Mesothelial cell of epicardium (in vitro differentiated cells): Measurements from ENCODE around the gene OGDH. TPM values are rescaled to one million over a fixed set of nuclear protein-coding genes. Genes with fewer than 3 reads are reported as not detected.
A peak's percentile ranks its signal among the peaks of the same experiment; 100 is the strongest.

Source experiments
- DNase-seq, 2 experiments: peaks; one replicate each; pipeline ENCODE4 v3.0.0; 2021; ENCODE audit warnings: low spot score in 2 of 2; ENCODE audit not compliant: unreplicated experiment in 2 of 2
- H3K27ac Mint-ChIP-seq: 2 replicates; pipeline ENCODE4 v1.8.0; 2021; ENCODE audit warnings: mixed read lengths
- H3K27me3 Mint-ChIP-seq: 2 replicates; pipeline ENCODE4 v1.8.0; 2021; ENCODE audit warnings: low read depth, mixed read lengths
- H3K36me3 Mint-ChIP-seq: 2 replicates; pipeline ENCODE4 v1.8.0; 2021; ENCODE audit warnings: mixed read lengths
- H3K4me1 Mint-ChIP-seq: 2 replicates; pipeline ENCODE4 v1.8.0; 2021; ENCODE audit warnings: mixed read lengths
- H3K4me3 Mint-ChIP-seq: 2 replicates; pipeline ENCODE4 v1.8.0; 2021; ENCODE audit warnings: mild to moderate bottlenecking, moderate library complexity, mixed read lengths
- H3K9me3 Mint-ChIP-seq: 2 replicates; pipeline ENCODE4 v1.8.0; 2021; ENCODE audit warnings: mixed read lengths
- CTCF ChIP-seq: fragments of 200-600 bp; sonication (generic); IDR thresholded peaks from one replicate; pipeline ENCODE4 v1.5.0; 2021; ENCODE audit warnings: antibody characterized with exemption; ENCODE audit not compliant: unreplicated experiment
- total RNA-seq: library from RNA; stranded (reverse); gene quantifications from 3 replicates; pipeline ENCODE4 v1.2.1, GENCODE V29; 2021

The OGDH gene
- total RNA-seq, 1 donor from 2014 or later, result 71.2 TPM

- Mint-ChIP-seq H3K27ac (peak overlapping the region; percentile 92), H3K36me3 (no peaks in the 10 kb centered on the region), H3K4me3 (no peak overlapping the region), H3K9me3 (no peaks in the 10 kb centered on the region), H3K4me1 (peaks cover 35% of the 10 kb centered on the region), H3K27me3 (no peaks in the 10 kb centered on the region)
- TF ChIP-seq CTCF, result no peak
- DNase-seq, result no peak
Observed at GRCh38 chr7:44618045-44618444, 11.6 kb downstream of the OGDH start.

GRCh38 chr7:44618753-44619152, 12.3 kb downstream of the OGDH start:
- peak in 1 of 2 experiments; percentile 45 for DNase-seq
- no peak for TF ChIP-seq CTCF
- peak overlapping the region; percentile 4 for H3K4me3 Mint-ChIP-seq
- no peaks in the 10 kb centered on the region for H3K36me3 Mint-ChIP-seq
- peak overlapping the region; percentile 92 for H3K27ac Mint-ChIP-seq
- peaks cover 35% of the 10 kb centered on the region for H3K4me1 Mint-ChIP-seq
- no peaks in the 10 kb centered on the region for H3K9me3 Mint-ChIP-seq
- no peaks in the 10 kb centered on the region for H3K27me3 Mint-ChIP-seq

GRCh38 chr7:44621034-44621749, 14.8 kb downstream of the OGDH start:
- Mint-ChIP-seq H3K27ac (peak overlapping the region; percentile 19), H3K27me3 (no peaks in the 10 kb centered on the region), H3K4me3 (no peak overlapping the region), H3K36me3 (peaks cover 7% of the 10 kb centered on the region), H3K4me1 (peaks cover 27% of the 10 kb centered on the region), H3K9me3 (no peaks in the 10 kb centered on the region)
- no peak for DNase-seq
- TF ChIP-seq CTCF, result no peak

GRCh38 chr7:44621750-44622103, 15.3 kb downstream of the OGDH start:
- Mint-ChIP-seq H3K9me3 (no peaks in the 10 kb centered on the region), H3K27ac (peak overlapping the region; percentile 31), H3K27me3 (no peaks in the 10 kb centered on the region), H3K36me3 (peaks cover 7% of the 10 kb centered on the region), H3K4me3 (no peak overlapping the region), H3K4me1 (peaks cover 27% of the 10 kb centered on the region)
- no peak for TF ChIP-seq CTCF
- DNase-seq, result no peak

- no peaks in the 10 kb centered on the region for H3K27me3 Mint-ChIP-seq
- H3K27ac Mint-ChIP-seq, result no peak overlapping the region
Observed at GRCh38 chr7:44622342-44623151, 16.1 kb downstream of the OGDH start.

More at GRCh38 chr7:44622342-44623151, 16.1 kb downstream of the OGDH start:
- Mint-ChIP-seq H3K4me3 (no peak overlapping the region), H3K9me3 (no peaks in the 10 kb centered on the region), H3K4me1 (peaks cover 23% of the 10 kb centered on the region), H3K36me3 (peaks cover 7% of the 10 kb centered on the region)
- no peak for DNase-seq
- TF ChIP-seq CTCF, result no peak
